OCI-LY7 (cell line): ENCODE measurements around the gene MTURN. TPM values are rescaled to one million over a fixed set of nuclear protein-coding genes. Genes with fewer than 3 reads are reported as not detected.

ENCODE experiments used
- BruUV-seq: library from RNA; stranded (reverse); fragments of 400-500 nt; replicated peaks from 2 replicates; lab custom pipeline; 2021; lab: Mats Ljungman, UMichigan
- CTCF ChIA-PET: fragments of 300-600 bp; sonication (Branson Sonifier 250); formaldehyde crosslinking; loops from one replicate; lab custom pipeline; 2022; ENCODE audit warnings: antibody characterized with exemption; ENCODE audit not compliant: unreplicated experiment; lab: Charles Lee
- POLR2A ChIA-PET: fragments of 300-600 bp; sonication (Branson Sonifier 250); formaldehyde crosslinking; loops from one replicate; lab custom pipeline; 2022; ENCODE audit warnings: antibody characterized with exemption; lab: Charles Lee
- DNase-seq: peaks from one replicate; pipeline ENCODE4 v3.0.0-alpha.2; 2015; ENCODE audit warnings: low spot score
- H2AFZ ChIP-seq: fragments of 200-600 bp; sonication (generic), shearing (Covaris generic); 2 replicates; pipeline ENCODE4 v1.6.1; 2014; ENCODE audit warnings: mild to moderate bottlenecking, antibody characterized with exemption, low read length, moderate library complexity
- H3K27ac ChIP-seq: fragments of 200-600 bp; sonication (generic); 2 replicates; pipeline ENCODE4 v1.5.1; 2014; ENCODE audit warnings: mixed run types, low read depth, mild to moderate bottlenecking, moderate library complexity, low read length, inconsistent platforms; ENCODE audit not compliant: poor library complexity, severe bottlenecking
- H3K36me3 ChIP-seq: fragments of 200-600 bp; sonication (generic); 2 replicates; pipeline ENCODE4 v1.6.1; 2014; ENCODE audit warnings: mild to moderate bottlenecking, antibody characterized with exemption, low read length, moderate library complexity, mixed read lengths; ENCODE audit not compliant: insufficient read depth
- H3K4me1 ChIP-seq: fragments of 200-600 bp; sonication (generic); 2 replicates; pipeline ENCODE4 v1.5.1; 2014; ENCODE audit warnings: mild to moderate bottlenecking, low read length; ENCODE audit not compliant: insufficient read depth, poor library complexity, severe bottlenecking
- H3K4me2 ChIP-seq: fragments of 200-600 bp; sonication (generic); 2 replicates; pipeline ENCODE4 v1.6.1; 2014; ENCODE audit warnings: mild to moderate bottlenecking, low read length
- H3K4me3 ChIP-seq: fragments of 200-600 bp; sonication (generic); 2 replicates; pipeline ENCODE4 v1.5.1; 2014; ENCODE audit warnings: mild to moderate bottlenecking, low read depth, low read length; ENCODE audit not compliant: poor library complexity, severe bottlenecking
- H3K79me2 ChIP-seq: fragments of 200-600 bp; sonication (generic); 2 replicates; pipeline ENCODE4 v1.6.1; 2016; ENCODE audit warnings: low read depth, mild to moderate bottlenecking, low read length, moderate library complexity, mixed read lengths; ENCODE audit not compliant: insufficient read depth
- H3K9me2 ChIP-seq: fragments of 200-600 bp; sonication (generic); 2 replicates; pipeline ENCODE4 v1.6.1; 2016; ENCODE audit warnings: mild to moderate bottlenecking, low read length, mixed read lengths; ENCODE audit not compliant: insufficient read depth
- H3K9me3 ChIP-seq: fragments of 200-600 bp; sonication (generic); 2 replicates; pipeline ENCODE4 v1.6.1; 2014; ENCODE audit warnings: mild to moderate bottlenecking, mixed run types, low read length, mixed read lengths
- H4K20me1 ChIP-seq: fragments of 200-600 bp; sonication (generic); 2 replicates; pipeline ENCODE4 v1.6.1; 2014; ENCODE audit warnings: mild to moderate bottlenecking, antibody characterized with exemption, low read length, moderate library complexity, mixed read lengths; ENCODE audit not compliant: insufficient read depth
- EZH2phosphoT487 ChIP-seq: fragments of 200-600 bp; sonication (generic); IDR thresholded peaks from 2 replicates; pipeline ENCODE4 v1.6.1; 2018; ENCODE audit warnings: low read depth, borderline replicate concordance, mild to moderate bottlenecking, mixed run types, antibody characterized with exemption, low read length, moderate library complexity, mixed read lengths
- intact Hi-C: fragments of 100-400 bp; cut with micrococcal nuclease; formaldehyde crosslinking; loops from one replicate; pipeline ENCODE4 v1.10.0; 2022; ENCODE audit not compliant: unreplicated experiment
- total RNA-seq, 2 experiments: library from RNA; depleted of rRNA in 1 of 2; stranded (reverse); fragments of >200 nt in 1 of 2; shearing (Covaris generic) in 1 of 2; gene quantifications; 2 replicates each; pipeline ENCODE4 v1.2.3, GENCODE V29; 2014 to 2022
- TF ChIP-seq, protein P1 (sequence below): fragments of 200-600 bp; sonication (generic); conservative IDR thresholded peaks from 2 replicates; pipeline ENCODE4 v1.5.1; 2014; ENCODE audit warnings: mild to moderate bottlenecking, antibody characterized with exemption, low read length, moderate library complexity, mixed read lengths

Gene MTURN
- total RNA-seq, 2 experiments from 2014 or later: 2.9 to 4.1 TPM

DNA sequence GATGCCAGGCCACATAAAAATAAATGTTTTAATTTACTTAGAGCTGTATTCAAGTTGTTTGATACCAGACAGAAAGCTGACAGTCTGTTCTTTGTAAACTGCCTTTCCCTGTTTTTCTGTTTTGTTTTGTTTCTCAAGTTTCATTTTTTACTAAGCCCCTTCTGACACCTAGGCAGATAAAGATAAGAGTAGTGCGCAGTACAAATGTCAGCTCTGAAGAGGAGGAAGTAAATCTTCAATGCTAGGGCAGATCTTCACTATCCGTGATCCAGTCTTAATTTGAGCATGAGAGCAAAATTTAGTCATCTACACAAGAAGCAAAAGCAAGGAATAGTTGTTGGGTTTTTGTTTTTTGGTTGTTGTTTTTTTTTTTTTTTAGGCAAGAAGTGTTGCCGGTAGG, 27.3 kb downstream of the MTURN start:
- no TSS peak for BruUV-seq
- intact Hi-C loops: loop anchor here (5.0 kb wide), 1 partner anchor 285 kb away; no protein-coding TSS in a partner anchor
- H2AFZ ChIP-seq: peak overlapping the region; percentile 95; the same call in 1 of the 2 replicates
- ChIA-PET CTCF (no interaction called here), POLR2A (interaction anchor here (0.6 to 2.0 kb wide), 6 partner anchors 9 to 374 kb away, joined by 3 to 8 read pairs (median 4); no protein-coding TSS in a partner anchor)
- H3K27ac ChIP-seq: no peak overlapping the region
- no peaks in the 10 kb centered on the region for H3K9me2 ChIP-seq
- no peak for DNase-seq
- H3K79me2 ChIP-seq: no peaks in the 10 kb centered on the region
- H3K9me3 ChIP-seq: no peaks in the 10 kb centered on the region
- peak overlapping the region; percentile 54; the same call in 1 of the 2 replicates for H3K4me2 ChIP-seq
- H3K36me3 ChIP-seq: no peaks in the 10 kb centered on the region
- TF ChIP-seq, protein P1, sequence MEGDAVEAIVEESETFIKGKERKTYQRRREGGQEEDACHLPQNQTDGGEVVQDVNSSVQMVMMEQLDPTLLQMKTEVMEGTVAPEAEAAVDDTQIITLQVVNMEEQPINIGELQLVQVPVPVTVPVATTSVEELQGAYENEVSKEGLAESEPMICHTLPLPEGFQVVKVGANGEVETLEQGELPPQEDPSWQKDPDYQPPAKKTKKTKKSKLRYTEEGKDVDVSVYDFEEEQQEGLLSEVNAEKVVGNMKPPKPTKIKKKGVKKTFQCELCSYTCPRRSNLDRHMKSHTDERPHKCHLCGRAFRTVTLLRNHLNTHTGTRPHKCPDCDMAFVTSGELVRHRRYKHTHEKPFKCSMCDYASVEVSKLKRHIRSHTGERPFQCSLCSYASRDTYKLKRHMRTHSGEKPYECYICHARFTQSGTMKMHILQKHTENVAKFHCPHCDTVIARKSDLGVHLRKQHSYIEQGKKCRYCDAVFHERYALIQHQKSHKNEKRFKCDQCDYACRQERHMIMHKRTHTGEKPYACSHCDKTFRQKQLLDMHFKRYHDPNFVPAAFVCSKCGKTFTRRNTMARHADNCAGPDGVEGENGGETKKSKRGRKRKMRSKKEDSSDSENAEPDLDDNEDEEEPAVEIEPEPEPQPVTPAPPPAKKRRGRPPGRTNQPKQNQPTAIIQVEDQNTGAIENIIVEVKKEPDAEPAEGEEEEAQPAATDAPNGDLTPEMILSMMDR: no peak
- no peak for TF ChIP-seq EZH2phosphoT487
- H3K4me1 ChIP-seq: peaks cover 44% of the 10 kb centered on the region
- H3K4me3 ChIP-seq: no peak overlapping the region
- no peaks in the 10 kb centered on the region for H4K20me1 ChIP-seq

DNA sequence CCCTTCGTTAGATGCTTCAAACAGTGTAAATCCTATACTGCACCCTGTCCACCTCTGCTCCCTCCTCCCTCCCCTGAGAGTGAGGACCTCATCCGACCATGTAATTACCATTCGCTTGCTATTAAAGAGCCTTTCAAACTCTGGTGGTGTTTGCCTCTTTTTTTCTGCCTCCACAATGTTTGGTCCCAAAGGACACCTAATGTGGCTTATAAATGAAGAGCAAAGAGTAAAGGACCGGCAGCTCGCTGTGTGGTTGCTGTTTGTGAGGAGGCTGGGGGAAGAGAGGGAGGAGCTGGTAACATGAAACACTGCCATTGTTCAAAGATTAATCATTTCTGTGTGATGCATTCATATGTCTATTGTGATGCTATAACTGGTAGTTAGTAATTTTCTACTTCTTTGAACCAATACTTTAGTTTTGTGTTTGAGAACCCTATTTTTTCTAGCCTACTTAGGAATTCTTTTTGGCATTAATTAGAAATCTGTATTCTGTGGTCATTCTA, 27.9 kb downstream of the MTURN start:
- H3K36me3 ChIP-seq: no peaks in the 10 kb centered on the region
- intact Hi-C loops: loop anchor here (5.0 kb wide), 1 partner anchor 285 kb away; no protein-coding TSS in a partner anchor
- TF ChIP-seq, protein P1: no peak
- no peaks in the 10 kb centered on the region for H3K9me3 ChIP-seq
- H3K4me3 ChIP-seq: no peak overlapping the region
- H3K4me2 ChIP-seq: peak overlapping the region; percentile 54; the same call in 1 of the 2 replicates
- no peaks in the 10 kb centered on the region for H3K79me2 ChIP-seq
- ChIA-PET POLR2A (interaction anchor here (0.6 to 2.0 kb wide), 4 partner anchors 8 to 320 kb away, joined by 3 to 8 read pairs (median 4); no protein-coding TSS in a partner anchor), CTCF (no interaction called here)
- H3K27ac ChIP-seq: no peak overlapping the region
- peak overlapping the region; percentile 95; the same call in 1 of the 2 replicates for H2AFZ ChIP-seq
- no TSS peak for BruUV-seq
- H3K9me2 ChIP-seq: no peaks in the 10 kb centered on the region
- H4K20me1 ChIP-seq: no peaks in the 10 kb centered on the region
- H3K4me1 ChIP-seq: peaks cover 44% of the 10 kb centered on the region
- no peak for DNase-seq
